ENCODE measurements around the gene RUNX2.

The RUNX2 gene

DNA sequence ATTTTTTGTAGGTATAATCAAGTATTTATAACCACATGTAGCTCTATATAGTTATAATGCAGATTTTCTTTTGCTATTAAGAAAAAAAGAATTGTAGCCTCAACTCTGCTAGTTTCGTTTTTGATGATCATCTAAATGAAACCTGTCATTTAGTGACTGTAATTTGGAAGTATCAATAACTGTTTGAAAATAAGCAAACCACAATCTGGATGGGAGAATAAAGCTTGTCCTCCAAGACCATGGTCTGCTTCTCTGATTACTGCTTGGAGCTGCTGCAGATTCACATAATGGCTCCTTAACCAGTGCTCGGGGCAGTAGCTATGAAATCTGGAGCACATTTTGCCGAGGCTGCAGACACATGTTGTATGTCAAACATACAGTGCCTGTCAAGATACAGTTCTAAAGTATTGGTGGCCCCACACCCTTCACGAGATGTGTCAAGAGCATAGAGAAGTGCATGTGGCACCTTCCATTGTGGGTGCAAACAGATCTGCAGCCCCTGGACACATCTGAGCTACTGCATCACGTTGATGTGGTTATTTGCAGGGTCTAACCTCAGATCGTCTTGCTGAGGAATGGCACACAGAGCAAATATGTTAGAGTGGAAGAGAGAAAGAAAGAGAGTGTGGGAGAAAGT, 305.3 kb downstream of the RUNX2 start:
- TF ChIP-seq GATA2 (IDR thresholded peaks at IDR 0.05; ENCODE audit: low read depth, low read length) (no peak), GATA3 (IDR thresholded peaks at IDR 0.05; ENCODE audit: low read depth, low read length) (no peak)

DNA sequence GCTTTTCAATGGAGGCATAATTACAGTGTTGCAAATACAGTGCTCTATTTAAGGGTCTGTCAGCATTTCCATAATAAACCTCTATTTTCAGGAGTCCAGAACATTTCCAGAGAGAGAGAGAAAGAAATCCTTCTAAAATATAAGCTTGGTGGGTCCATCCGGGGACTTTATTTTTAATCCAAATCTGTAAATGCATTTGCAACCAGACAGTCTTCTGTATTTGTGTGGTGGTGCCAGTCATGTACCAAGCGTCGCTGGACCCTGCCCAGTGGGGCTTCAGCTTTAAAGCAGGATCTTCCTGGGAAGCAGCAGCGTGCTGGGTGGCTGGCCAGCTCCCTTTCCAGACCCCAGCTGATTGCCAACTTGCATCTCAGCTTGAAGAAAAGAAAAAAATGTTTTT, 306.1 kb downstream of the RUNX2 start:
- TF ChIP-seq GATA3 (IDR thresholded peaks at IDR 0.05; ENCODE audit: low read depth, low read length) = no peak
- TF ChIP-seq GATA2 (IDR thresholded peaks at IDR 0.05; ENCODE audit: low read depth, low read length) = no peak

DNA sequence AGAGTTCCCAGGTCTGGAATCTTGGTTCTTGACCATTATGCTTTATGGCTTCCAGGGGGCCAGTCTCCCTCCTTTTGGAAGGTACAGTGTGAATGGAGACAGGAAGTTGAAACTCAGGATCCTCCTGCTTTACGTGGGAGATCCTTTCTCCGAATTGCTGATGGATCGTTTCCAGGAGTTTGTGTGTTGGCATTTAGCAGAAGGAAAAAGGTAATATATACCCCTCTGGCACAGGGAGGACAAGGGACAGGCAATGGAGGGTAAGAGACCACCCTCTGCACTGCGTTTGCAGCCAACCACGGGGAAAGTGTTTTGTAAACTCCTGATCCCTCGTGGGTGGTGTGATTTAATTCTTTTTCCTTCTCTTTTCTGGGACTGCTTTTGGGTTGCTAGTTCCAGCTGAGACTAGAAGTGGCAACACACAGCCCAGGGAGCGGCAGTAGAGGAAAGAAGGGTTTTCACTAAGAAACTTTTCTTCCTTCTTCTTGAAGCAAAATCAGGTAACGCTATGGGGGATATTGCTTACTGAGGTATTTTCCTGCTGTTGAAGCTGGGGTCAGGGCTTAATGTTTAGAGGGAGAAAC, 307.2 kb downstream of the RUNX2 start:
- no peak for TF ChIP-seq GATA3 (IDR thresholded peaks at IDR 0.05; ENCODE audit: low read depth, low read length)
- no peak for TF ChIP-seq GATA2 (IDR thresholded peaks at IDR 0.05; ENCODE audit: low read depth, low read length)

DNA sequence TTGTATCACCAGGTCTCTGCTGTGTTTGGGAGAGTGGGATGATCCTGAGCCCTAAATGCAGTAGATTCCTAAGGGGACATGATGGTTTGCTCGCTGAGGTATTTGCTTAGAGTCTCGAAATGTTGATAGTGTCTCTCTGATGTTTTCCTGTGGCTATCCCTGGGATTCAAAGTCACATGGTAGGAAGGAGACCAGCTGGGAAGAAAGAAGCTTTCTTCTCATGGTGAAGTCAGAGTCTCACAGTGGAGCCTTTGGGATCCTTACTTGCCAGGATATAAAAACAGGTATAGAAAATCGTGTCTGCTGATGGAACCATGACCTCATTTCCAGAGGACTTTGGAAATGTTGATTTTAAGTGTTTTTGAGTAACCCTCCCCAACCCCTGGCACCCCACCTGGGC, 308.9 kb downstream of the RUNX2 start:
- no peak for TF ChIP-seq GATA3 (IDR thresholded peaks at IDR 0.05; ENCODE audit: low read depth, low read length)
- TF ChIP-seq GATA2 (IDR thresholded peaks at IDR 0.05; ENCODE audit: low read depth, low read length) = no peak

DNA sequence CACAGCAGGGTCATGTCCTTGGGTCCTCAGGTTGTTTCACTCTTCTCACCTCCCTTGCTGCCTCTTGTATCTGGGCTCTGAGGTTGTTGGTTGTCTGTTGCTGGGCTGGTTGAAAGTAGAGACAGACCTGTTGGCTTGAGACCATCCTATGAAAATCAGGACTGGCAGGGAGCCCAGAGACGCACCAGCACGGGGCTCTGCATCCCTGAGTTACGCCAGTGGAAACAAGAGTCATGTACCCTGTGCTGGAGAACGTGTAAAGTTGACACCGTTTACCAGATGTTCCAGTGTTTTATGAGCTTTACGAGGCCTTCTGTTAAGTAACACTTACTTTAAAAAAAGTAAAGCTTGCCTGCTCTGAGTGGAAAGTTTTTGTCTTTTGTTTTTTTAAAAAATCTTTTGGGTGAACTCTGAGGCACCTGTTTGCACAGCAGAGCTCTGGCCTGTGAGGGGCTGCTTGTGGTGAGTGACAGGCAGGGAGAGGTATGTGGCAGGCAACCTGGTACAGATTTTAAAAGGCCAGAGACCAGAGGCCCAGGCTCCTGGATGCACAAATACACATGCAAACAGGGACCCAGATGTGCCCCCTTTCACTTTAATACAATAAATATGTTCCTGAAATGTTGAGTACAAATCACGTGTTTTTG, 309.6 kb downstream of the RUNX2 start:
- TF ChIP-seq GATA2 (IDR thresholded peaks at IDR 0.05; ENCODE audit: low read depth, low read length) = no peak
- no peak for TF ChIP-seq GATA3 (IDR thresholded peaks at IDR 0.05; ENCODE audit: low read depth, low read length)

DNA sequence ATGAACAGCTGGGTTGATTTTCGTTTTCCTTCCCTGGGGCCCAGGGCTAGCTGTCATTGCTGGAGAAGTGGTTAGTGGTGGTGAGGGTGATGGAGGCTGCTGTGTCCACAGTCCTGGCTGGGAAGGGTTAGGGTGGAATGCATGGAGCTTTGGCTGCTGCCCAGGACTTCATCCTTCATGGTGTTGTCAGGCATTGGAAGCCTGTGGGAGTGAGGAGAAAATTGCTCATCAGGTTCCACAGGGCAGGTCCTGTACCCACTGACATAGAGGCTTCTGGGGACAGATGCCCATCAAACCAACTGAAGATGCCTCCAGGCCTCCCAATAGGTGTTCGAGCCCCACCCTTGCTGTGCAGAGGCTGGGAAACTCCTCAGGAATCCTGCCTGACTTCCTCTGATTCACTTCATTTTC, 312.0 kb downstream of the RUNX2 start:
- TF ChIP-seq GATA3 (IDR thresholded peaks at IDR 0.05; ENCODE audit: low read depth, low read length) = no peak

DNA sequence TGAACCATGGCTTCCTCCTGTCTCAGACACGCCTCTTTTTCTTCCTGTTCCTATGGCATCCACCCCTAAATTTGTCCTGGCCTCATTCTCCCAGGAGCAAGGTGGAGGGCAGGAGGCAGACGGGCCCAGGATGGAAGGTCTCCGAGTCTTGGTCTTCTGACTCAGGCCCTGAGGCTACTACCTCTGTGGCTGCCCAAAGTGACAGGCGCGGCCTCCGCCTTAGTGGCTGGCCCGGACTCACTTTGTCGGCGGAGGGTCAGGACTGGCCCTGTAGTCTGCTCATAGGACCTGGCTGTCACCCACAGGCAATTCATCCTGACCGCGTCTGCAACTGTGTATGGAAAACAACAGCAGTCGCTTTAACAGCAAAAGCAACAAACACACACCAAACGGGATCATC, 312.7 kb downstream of the RUNX2 start:
- TF ChIP-seq GATA3 (IDR thresholded peaks at IDR 0.05; ENCODE audit: low read depth, low read length) = no peak
- TF ChIP-seq GATA2 (IDR thresholded peaks at IDR 0.05; ENCODE audit: low read depth, low read length) = no peak

DNA sequence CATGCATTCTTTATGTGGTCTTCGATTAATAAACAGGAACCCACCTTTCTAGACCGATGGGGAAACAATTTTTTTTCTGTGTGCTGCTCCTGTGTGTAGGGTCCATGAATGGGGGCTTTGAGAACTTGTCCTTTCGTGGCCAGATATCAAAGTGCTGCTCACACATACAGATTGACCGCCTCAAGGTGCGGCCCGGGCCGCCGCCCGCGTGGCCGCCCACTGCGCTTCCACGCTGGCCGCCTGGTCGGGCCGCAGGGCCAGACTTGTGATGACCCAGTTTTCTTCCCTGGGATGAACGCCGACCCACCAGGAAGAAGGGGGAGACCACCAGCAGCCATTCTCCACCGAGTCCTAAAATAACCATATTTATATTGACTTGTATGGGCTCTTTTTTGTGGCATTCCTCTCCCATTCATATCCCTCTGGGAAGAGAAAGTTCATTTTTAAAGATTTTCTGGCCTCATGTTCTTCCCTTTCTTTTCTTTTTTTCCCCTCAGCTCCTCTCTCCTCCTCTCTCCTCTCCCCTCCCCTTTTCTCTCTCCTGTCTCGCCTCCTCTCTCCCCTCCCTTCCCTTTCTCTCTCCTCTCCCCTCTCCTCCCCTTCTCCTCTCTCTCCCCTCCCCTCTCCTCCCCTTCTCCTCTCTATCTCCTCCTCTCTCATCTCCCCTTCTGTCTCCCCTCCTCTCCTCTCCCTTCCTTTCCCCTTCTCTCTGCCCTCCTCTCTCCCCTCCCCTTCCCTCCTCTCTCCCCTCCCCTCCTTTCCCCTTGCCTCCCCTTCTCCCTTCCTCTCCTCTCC, 314.4 kb downstream of the RUNX2 start:
- TF ChIP-seq GATA2 (IDR thresholded peaks at IDR 0.05; ENCODE audit: low read depth, low read length) (no peak), GATA3 (IDR thresholded peaks at IDR 0.05; ENCODE audit: low read depth, low read length) (no peak)

DNA sequence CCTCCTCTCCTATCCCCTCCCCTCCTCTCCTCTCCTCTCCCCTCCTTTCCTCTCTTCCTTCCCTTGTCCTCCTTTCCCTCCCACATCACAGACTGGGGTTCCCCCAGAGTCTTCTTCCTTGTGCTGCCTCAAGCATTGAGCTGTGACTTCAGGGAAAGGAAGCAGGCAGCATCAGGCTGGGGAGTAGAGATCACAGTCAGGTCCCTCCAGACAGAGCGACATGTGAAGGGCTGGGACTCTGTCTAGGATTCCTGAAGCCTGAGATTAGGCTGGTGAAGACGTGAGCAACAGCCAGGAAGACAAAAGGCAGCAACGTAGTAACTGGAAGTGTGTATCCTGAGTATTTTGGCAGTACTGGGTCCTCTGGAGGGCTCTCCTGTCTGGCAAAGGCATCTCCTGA, 315.0 kb downstream of the RUNX2 start:
- TF ChIP-seq GATA2 (IDR thresholded peaks at IDR 0.05; ENCODE audit: low read depth, low read length) = no peak
- TF ChIP-seq GATA3 (IDR thresholded peaks at IDR 0.05; ENCODE audit: low read depth, low read length) = no peak

DNA sequence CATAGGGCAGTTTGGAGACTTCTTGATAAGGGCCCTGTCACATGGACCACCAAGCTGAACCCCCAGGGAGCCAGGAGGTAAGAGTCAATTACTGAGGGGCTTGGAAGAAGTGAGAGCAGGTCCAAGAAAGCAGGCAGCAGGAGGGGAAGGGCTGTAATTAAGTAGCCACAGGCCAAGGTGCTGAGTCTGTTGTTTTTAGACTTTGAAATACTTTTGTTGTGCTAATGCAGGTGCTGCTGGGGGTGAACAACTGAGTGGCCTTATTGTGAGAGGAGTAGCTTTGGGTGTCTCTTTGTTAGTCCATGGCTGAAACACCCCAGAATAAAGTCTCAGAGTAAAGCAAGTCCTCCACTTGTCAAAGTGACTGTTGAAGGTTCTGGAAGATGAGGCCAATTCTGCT, 316.6 kb downstream of the RUNX2 start:
- no peak for TF ChIP-seq GATA2 (IDR thresholded peaks at IDR 0.05; ENCODE audit: low read depth, low read length)
- no peak for TF ChIP-seq GATA3 (IDR thresholded peaks at IDR 0.05; ENCODE audit: low read depth, low read length)

DNA sequence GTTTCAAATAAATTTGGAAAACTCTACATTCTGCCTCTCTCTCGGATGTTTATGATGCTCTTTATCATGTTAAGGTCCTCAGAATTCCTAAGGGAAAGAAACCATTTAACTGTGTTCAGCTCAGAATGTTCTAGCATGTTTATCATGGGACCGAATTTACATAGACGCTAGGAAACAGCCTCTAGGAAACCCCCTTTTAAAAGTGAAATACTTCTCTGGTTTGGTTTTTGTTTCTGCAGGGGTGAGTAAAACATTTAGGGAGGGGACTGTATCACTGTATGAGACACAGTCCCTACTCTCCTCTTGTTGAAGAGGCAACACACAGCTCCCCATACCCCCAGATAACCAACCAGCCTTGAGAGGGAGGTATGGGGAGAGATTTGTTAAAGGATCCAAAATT, 317.2 kb downstream of the RUNX2 start:
- TF ChIP-seq GATA3 (IDR thresholded peaks at IDR 0.05; ENCODE audit: low read depth, low read length) (no peak), GATA2 (IDR thresholded peaks at IDR 0.05; ENCODE audit: low read depth, low read length) (no peak)

DNA sequence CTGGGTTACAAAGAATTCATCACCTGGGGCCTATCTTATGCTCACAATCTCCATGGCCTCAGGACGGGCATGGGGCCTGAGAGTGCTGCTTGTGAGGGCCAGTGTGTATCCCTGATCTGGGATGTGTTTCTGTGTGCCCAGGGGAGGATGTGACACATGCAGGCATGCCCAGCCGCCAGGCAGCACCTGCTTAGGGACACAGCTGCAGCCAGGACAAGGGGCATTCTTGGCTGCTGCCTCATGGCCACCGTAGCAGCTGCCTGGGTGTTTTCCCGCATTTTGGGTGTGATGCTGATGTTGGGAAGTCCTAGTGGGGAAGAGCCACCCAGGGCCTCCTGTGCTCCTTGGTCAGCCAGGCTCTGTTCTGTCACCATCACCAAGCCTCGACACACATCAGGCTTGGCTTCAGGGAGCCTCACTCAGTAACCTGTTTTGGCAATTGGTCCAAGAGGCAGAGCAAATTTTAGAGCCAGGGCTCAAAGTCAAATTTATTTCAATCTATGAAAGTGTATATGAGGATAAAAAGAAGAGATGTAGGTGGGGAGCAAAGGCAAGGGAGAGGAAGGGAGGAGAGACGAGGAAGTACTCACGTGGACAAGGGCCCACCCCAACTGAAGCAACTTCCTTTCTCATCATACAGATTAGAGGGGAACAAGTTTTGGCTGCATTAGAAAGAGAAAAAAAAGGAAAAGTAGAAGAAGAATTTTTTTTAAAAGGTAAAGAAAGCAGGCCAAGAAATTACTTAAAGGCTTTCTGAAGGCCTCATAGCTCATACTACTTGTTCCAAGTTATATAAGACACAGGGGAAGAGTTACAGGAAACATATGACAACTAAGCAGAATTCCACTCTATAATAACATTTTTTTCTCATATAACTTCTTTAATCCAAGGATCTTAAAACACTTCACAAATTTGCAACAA, 319.5 kb downstream of the RUNX2 start:
- TF ChIP-seq GATA2 (IDR thresholded peaks at IDR 0.05; ENCODE audit: low read depth, low read length) = no peak
- no peak for TF ChIP-seq GATA3 (IDR thresholded peaks at IDR 0.05; ENCODE audit: low read depth, low read length)

DNA sequence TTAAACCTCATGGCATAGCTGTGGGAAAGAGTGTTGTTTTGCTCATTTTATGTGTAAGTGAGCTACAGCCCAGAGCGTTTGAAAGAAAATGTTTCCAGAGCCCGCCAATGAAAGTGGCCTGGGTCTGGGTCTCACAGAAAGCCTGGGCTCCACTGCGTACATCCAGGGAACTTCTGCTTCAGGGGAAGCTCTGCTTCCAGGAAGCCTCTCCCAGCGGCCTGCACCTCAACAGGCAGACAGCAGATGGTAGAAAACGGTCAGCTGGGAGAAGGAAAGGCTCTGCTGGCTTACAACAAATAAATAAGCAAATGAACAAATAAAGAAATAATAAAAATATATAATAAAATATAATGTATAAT, 320.1 kb downstream of the RUNX2 start:
- TF ChIP-seq GATA2 (IDR thresholded peaks at IDR 0.05; ENCODE audit: low read depth, low read length) (no peak), GATA3 (IDR thresholded peaks at IDR 0.05; ENCODE audit: low read depth, low read length) (no peak)

All from SH-SY5Y (cell line).